Occipital lobe (tissue), 2 donors: ENCODE measurements around the gene XYLT1. TPM values are rescaled to one million over a fixed set of nuclear protein-coding genes. Genes with fewer than 3 reads are reported as not detected.

Experiments
- DNase-seq: peaks from one replicate; lab custom pipeline; 2025; lab: John Stamatoyannopoulos, UW
- total RNA-seq: library from RNA; depleted of rRNA; stranded (reverse); fragments of >200 nt; gene quantifications from one replicate; pipeline ENCODE4 v1.2.3, GENCODE V29; 2014

The XYLT1 gene
- total RNA-seq, 1 donor from 2014 or later = 29.3 TPM

DNA sequence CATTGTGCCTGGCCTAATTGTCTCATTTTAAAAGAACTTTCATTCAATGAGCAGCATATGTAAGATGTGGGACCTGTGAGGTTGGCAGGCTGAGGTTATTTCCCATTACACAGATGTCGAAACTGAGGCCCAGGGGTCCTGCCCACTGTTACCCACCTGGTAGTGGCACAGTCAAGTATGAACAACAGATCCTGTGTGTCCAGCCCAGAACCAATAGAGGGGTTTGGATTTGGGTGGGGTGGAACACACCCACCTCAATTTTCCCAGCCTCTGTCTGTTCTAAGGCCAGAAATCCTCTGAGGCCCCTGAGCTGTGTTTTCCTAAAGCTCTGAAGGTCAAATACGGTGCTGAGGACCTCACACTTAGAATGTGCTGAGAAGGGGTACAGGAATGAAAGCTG is 179.5 kb downstream of the XYLT1 start:
- no peak for DNase-seq

DNA sequence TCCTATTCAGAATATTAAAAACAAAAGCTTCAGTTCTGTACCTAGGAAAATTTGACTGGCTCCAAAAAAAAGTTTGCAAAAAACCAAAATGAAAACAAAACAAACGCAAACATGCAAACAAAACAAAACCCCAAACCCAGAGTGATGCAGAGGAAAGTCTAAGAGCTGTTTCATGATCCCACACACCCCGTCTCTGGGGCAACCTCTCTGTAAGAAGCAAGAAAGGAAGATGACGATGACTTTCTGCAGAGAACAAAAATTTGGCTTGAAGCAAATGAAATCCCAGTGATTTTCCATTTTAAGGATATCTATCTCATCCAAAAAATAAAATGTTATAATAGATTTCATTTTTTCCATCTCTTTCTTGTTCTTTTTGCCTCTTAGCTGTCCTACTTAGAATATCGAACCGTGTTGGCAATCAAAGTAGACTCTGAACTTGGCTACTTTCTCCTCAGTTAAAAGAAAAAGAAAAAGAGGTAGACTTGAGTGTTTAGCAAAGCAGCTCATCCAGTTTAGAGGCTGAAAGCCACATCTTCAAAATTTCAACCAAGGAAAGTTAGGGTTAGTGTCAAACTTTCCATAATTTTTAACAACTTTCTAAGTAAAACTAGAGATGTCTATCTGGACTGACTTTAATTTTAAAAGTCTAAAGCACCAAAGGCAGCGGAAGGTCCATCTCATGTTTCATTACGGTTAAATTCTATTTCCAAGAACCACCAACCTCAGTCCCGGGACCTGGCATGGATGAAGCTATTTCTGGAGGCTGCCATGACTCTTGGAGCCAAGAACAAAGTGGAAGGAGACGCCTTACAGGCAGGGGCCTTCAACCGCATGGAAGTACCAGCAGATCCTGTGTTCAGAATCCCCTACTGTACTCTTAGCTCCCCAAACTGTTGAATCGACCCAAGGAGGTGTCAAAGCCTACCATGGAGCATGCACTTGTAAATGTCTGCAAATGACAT is 180.8 kb downstream of the XYLT1 start:
- no peak for DNase-seq

DNA sequence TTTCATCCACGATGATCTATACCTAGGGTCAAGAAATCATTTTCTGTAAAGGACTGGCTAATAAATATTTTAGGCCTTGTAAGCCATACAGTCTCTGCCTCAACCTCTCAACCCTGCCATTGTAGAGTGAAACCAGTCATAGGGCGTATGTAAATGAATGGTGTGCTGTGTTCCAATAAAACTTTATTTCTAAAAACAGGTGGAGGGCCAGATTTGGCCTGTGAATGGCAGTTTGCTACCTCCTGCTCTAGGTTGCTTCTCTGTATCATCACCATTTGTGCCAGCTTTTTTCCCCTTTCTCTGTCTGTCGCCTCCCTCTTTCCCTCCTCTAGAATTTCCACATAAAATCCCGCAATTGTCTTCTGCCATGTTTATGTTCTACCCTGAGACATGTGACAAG is 181.7 kb downstream of the XYLT1 start:
- no peak for DNase-seq

DNA sequence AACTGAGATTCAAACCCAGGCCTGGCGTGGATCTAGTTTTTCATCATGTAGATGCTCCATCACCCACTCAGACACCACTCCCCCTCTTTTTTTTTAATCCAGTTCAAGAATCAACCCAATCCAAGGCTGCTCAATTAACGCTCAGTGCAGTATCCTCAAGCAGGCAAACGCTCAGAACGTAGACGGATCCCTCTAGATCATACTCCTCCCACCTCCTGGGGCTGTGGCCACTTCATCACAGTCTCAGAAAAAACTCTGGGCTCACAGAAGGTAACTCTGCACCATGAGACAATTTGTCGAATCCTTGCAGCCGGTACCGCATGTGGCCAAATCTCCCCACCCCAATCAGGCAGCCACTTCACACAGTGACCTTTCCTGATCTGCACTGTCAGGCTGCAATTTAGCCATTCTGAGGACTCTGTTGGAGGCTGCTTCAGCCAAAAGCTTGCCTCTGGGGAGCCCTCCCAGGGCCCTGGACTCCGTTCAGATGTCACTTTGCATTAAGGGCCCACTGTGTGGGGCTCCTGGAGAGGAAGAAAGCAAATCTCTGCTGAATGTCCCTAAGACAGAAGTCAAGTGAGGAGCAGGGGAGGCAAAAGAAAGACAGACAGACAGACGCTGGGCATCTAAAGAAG is 183.5 kb downstream of the XYLT1 start:
- DNase-seq = no peak

DNA sequence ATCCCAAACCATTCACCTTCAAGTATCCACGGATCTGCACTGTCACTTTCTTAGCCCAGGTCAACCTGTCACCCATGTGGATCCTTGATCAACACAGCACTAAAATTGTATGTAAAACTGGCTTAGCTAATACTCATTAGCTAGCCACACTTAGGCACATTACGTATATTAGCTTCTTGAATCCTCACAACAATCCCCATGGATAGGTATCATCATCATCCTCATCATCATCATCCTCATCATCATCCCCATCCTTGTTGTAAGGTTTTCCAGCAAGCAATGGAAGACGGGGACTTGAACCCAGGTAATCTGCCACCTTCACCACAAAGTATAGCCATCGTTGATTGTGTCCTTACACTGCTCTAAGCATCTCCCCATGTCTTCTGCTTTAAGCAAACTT is 184.3 kb downstream of the XYLT1 start:
- DNase-seq = no peak

DNA sequence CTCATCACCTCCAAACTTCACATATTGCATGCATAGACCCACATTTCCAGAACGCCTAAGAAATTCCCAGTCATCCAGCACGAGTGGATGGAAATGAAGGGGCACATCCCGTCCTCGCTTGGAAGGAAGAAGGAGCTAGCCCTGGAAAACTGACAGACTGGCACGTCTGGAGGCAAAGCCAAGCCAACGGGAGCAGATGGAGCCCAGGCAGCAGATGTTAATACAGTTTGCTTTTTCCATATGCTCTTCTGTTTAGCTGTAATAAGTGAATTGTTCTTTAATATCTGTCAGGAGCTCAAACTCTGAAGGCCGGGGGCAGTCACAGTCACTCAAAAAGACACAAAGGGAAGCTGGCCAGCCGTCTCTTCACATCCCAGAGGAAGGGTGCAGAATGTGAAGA is 187.7 kb downstream of the XYLT1 start:
- DNase-seq = no peak

DNA sequence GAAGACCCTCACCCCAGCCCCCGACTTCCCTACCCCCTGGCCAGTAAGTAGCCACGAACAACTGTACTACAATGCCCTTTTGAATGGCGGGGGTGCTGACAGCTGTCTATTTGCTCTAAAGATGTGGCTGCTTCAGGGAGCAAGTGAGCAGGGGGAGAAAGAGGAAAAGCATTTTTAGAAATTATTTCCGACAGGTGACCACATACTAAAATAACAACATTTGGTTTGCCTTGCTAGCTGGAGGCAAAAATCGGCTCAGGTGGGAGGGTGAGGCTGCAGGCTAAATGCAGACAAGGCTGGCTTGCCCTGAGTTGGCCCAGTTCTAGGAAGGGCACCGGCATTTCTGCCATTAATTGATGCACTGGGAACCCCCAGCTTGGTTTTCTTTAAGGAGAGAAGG is 188.5 kb downstream of the XYLT1 start:
- DNase-seq = no peak

DNA sequence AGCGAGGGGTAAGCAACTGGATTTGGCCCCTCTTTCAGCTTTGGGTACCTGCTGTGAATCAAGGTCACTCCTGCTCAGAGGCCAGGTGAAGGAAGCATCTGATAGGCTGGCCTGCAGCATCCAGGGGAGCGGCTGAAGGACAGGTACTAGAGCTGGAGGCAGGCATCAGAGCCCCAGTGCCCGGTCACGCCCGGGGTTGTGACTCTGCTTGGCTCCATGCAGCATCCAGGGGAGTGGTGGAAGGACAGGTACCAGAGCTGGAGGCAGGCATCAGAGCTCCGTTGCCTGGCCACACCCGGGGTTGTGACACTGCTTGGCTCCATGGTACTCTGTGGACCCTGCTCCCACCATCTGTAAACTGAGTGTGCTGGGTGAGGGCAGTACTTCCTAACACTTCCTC is 189.7 kb downstream of the XYLT1 start:
- DNase-seq = no peak

DNA sequence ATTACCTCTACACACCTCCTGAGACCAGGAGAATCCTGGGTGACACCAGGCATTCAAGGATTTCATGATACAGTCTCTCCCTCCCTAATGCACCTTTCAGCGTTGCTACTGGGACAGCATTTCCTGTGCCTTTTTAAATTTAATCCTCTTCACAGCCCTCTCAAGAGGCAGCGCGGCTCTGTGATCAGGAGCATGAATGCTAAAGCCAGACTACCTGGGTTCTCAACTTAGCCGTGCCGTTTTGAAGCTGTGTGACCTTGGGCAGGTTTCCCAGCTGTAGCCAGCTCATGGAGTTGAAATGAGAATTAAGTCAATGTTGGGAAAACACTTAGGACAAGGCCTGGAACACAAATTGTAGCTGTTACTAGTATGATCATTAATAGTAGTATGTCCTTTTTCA is 191.8 kb downstream of the XYLT1 start:
- DNase-seq = no peak

DNA sequence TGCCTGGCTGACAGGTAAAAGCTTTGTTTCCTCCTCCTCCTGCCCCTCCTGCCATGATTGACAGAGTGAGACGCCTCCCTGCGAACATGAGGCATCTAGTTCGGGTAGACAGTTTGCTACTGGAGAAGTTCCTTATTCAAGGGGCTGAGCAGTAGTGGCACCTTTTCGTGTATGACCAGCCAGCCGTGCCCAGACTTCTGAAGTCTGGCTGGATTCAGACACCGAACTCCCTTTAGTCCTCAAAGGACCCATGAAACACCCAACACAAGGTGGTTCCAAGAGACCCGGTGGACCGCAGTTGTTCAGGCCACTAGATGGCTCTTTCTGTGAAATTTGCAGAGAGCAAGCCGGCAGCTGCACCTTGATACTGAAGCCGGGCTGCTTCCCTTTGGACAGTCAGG is 192.8 kb downstream of the XYLT1 start:
- no peak for DNase-seq

DNA sequence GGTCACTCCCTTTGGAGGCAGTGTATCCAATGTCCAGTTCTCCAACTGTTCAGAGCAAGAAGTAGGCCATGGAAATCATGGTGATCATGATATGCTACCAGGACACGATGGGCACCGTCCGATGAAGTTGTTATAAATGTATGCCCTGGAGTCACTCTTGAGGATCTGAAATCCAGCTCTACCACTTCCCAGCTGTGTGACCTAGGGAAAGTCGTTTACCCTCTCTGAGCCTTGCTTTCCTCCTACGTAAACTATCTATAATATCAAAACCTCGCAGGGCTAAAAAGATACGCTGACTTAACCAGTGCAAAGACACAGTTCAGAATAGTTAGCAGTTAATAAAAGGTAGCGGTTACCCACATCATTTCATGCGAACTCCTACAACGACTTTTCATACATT is 194.2 kb downstream of the XYLT1 start:
- DNase-seq = no peak

DNA sequence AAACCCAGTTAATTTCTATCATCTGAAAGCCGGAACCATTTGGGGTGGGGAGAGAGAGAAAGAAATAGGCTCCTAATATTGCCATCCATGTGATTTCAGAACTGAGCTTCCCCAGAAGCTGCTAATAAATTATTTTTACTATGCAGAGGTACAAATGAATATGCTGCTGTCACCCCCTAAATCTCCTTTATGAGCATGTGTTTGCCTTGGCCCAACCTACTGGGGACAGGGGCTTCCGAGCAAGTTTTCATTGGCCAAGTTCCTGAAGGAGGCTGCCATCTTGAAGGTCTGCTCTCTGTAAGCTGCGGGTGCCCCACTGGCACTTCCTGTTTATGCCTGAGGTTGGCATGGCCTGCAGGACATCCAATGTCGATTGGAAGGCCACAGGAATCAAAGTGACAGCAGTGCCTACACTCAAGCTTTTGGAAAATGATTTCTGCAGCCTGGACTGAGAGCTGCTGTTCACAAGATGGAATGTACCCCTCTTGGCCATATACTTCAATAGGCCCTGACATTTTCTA is 194.7 kb downstream of the XYLT1 start:
- DNase-seq = no peak

DNA sequence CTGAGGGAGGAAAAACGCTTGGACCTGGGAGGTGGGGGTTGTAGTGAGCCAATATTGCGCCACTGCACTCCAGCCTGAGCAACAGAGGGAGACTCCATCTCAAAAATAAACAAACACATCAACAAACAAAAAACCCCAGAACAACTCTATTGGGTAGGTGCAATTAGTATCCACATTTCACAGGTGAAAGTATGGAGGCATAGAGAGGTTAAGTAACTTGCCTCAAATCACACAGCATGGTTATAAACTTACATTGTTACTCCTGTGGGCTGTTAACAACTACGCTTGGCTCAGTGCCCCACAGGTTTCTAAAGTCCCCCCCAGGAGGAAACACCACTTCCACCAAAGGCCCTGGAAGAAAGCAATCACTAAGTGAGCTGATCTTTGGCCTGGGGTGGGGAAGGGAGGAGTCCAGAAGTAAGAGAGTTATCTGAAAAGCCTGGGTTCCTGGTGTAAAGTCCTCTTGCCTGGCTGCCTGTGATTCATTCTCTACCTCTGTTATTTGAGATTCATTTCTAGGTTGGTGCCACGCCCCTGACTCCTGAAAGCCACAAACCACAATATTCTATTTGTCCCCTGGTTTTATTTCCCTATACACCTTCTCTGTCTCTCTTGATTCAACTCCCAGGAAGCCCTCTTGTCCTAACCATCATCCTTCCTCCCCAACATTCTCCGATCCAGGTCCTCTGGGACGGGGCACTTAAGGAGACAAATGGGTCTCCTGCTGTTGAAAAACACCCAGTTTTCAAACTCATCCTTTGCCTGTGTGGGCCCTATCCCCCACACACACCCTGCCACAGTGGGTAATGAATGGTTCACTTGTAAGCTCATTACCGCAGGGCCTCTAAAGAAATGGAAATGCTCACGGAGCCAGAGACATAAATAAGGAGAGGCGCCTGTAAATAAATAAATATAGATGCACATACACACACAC is 195.4 kb downstream of the XYLT1 start:
- no peak for DNase-seq

DNA sequence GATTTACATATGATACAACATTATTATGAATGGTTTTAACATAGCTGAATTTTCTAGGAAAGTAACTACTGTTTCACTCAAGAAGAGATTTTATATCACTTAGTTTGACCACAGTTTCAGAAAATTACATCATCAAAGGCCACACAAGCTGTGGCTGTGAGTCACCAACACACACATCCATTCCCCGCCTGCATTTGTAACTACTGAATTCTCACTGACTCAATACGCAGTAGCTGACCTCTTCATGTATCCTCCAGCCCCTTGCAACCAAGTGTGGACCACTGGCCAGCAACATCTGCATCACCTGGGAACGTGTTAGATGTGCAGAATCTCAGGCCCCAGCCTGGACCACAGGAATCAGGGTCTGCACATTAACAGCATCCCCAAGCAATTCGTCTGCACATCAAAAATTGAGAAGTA is 197.6 kb downstream of the XYLT1 start:
- DNase-seq = no peak

DNA sequence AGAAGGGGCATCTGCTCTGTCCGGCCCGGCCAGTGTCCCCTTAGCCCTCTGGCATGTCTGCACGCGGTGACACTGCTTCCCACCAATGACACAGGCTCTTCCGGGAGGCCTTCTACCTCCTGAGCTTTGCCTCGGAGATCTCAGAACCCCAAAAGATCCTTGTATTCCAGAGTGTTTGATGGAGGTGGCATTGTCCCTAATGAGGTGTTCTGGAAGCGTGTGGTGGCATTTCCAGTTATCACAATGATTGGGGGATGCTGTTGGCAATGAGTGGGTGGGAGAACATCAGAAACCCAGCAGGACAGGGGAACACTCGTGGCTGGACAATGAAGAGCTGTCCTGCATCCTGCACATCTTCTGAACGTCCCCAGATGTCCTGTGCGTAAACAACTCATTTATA is 198.0 kb downstream of the XYLT1 start:
- no peak for DNase-seq

DNA sequence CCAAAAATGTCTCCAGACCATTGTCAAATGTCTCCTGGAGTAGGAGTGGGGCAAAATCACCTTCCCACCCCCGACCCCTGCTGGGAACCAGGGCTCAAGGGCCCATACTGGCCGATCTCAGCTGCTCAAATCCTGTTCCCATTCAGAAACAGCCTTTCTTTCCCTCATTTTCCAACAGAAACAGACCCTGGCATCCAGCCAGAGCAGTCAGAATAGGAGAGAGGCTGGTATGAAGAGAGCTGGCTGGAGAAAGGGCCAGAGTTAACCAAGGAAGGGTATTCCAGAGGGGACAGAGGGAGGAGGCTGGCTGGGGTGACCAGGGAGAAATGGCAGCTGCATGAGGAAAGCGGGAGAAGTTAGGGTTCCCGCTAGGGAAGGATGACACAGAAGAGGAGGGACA is 199.1 kb downstream of the XYLT1 start:
- no peak for DNase-seq

DNA sequence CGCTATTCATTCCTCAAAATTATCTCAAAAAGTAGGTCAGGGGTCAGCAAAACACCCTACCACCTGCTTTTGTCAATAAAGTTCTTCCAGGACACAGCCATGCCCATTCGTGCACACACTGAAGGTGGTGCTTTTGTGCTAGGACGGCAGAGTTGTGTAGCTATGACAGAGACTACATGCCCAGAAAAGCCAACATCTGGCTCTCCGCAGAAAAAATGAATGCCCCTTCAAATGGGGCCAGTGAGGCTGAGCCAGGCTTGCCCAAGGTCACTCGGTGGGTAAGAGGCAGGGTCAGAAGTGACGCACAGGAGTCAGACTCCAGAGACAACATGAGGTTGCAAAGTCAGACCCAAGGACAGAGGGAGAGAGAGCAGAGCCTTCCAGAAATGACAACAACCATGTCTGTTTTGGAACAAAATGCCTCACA is 200.1 kb downstream of the XYLT1 start:
- DNase-seq = no peak

DNA sequence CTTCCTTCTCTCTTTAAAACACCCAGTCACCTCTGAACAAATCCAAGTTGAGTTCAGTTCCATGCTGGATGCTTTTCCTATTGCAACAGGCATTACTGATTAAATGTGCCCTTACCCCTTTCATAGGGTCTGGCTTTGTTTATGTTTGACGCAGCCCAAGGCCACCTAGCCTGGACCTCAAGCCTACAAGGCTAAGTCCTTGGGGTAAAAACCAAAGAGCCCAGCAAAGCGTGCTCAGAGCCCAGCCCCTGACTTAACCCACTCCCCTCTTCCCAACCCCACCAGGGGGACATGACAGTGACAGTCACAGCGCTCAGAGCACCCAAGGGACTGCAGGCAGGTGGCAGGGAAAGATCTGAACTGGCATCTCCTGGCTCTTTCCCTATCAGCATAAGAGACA is 200.6 kb downstream of the XYLT1 start:
- DNase-seq = no peak

DNA sequence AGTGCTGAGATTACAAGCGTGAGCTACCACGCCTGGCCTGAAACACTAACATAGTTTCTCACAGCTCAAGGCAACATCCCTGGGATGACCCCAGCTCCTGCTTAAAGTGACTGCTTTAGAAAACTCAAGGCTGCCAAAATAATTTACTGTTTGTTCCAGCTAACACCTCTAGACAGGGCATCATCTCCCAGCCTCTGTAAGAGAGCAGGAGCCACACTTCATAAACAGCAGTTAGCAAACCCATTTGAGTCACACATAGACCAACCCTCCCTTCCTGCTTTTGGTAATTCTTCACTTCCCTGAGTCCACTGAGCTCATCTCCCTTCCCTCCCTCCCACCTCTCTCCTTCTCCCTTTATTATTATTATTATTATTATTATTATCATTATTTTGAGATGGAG is 201.3 kb downstream of the XYLT1 start:
- no peak for DNase-seq

DNA sequence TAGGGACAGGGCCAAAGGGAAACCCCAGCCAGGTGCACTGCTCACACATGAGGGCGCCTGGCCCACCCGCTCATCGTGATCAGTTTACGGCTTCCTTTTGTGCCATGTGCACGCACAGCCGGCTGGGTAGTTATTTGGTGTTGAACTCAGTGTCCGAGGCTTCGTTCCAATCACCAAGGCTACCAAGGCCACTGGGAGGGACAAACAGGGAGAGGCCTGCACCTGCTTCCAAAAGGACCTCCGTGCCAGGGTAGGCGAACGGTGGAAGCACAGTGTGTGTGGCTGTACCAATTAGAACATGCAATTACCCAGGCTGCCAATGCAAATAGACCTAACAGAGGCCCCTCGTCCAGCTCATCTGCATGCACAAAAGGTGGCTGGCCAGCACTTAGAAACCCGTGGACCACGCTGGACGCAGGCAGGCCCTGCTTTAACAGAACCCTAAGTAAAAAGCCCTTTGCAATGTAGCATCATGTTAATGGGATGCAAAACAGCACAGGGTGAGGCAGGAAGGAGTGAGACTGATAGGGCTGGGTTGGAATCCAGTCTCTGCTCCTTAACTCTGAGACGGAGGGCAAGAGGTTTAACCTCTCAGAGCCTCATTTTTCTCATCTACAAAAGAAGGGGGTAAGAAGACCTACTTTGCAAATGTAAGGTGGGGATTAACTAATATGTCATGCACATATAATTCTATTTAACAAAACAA is 204.0 kb downstream of the XYLT1 start:
- no peak for DNase-seq

DNA sequence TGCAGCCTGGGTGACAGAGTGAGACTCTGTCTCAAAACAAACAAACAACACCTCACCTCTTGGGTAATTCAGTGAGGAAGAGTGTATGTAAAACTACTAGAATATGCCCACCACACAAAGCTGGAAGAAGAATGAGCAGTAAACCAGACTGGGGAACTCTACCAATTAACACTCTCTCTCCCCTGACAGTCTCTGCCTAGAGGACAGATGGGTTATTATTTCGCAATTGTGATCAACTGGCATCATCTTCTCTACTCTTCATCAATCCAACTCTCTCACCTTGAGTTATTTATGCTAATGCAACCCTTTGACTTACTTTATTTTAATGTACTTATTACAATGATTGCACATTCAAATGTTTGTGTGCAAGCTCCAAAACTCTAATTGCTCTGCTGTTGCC is 205.6 kb downstream of the XYLT1 start:
- DNase-seq = no peak
